K562 (cell line): Measurements from ENCODE around the gene HSPA1B. TPM values are rescaled to one million over a fixed set of nuclear protein-coding genes. Genes with fewer than 3 reads are reported as not detected.

Experiments
- BACH1 ChIP-seq: fragments of 200-800 bp; sonication (Bioruptor generic); IDR thresholded peaks from 2 replicates; pipeline ENCODE4 v1.6.1; 2016; ENCODE audit warnings: missing genetic modification characterization, missing compliant biosample characterization
- BHLHE40 ChIP-seq: IDR thresholded peaks from 2 replicates; pipeline ENCODE4 v1.6.1; 2011; ENCODE audit warnings: low read length, improper control_type of control experiment
- CEBPG ChIP-seq, 3 experiments: fragments of 200-800 bp in 1 of 3; sonication (Bioruptor generic) in 1 of 3; sonication (generic) in 1 of 3; formaldehyde crosslinking in 1 of 3; IDR thresholded peaks in 2 of 3; conservative IDR thresholded peaks in 1 of 3; 2 replicates each; pipeline versions ENCODE4 v1.6.1 to v1.8.0; 2016 to 2022; ENCODE audit warnings: missing compliant biosample characterization in 2 of 3, missing genetic modification characterization in 2 of 3, mild to moderate bottlenecking in 1 of 3, missing genetic modification reagents in 1 of 3
- ESRRA ChIP-seq: fragments of 450-650 bp; IDR thresholded peaks from 2 replicates; pipeline ENCODE4 v1.6.1; 2014; ENCODE audit warnings: low read depth, mild to moderate bottlenecking, moderate library complexity, borderline replicate concordance
- ETV6 ChIP-seq, 3 experiments: fragments of 150-350 bp in 1 of 3; sonication (generic) in 1 of 3; formaldehyde crosslinking in 1 of 3; IDR thresholded peaks; 2 replicates each; pipeline versions ENCODE4 v1.6.1 to v1.8.0; 2014 to 2022; ENCODE audit warnings: borderline replicate concordance in 2 of 3, low read depth in 2 of 3, antibody characterized with exemption in 1 of 3, low read length in 1 of 3, mild to moderate bottlenecking in 1 of 3, missing genetic modification reagents in 1 of 3
- HCFC1 ChIP-seq: IDR thresholded peaks from 2 replicates; pipeline ENCODE4 v1.6.1; 2012; ENCODE audit warnings: low read depth, low read length, improper control_type of control experiment
- HLTF ChIP-seq: fragments of 450-650 bp; IDR thresholded peaks from 2 replicates; pipeline ENCODE4 v1.6.1; 2016
- SMAD4 ChIP-seq: fragments of 250-450 bp; sonication (Bioruptor Pico); conservative IDR thresholded peaks from 2 replicates; pipeline ENCODE4 v1.8.0; 2021; ENCODE audit warnings: inconsistent platforms, mild to moderate bottlenecking, moderate library complexity
- SNRNP70 ChIP-seq: fragments of 200-400 bp; formaldehyde crosslinking; optimal IDR thresholded peaks from 2 replicates; pipeline ENCODE3; 2017; ENCODE audit warnings: low read depth, low read length
- ZNF133 ChIP-seq: fragments of 250-450 bp; sonication (Bioruptor Pico); IDR thresholded peaks from 2 replicates; pipeline ENCODE4 v1.4.0; 2020; ENCODE audit warnings: mild to moderate bottlenecking
- ZNF717 ChIP-seq: fragments of 250-450 bp; sonication (Bioruptor Pico); IDR thresholded peaks from 2 replicates; pipeline ENCODE4 v1.5.0; 2021
- ZNF75A ChIP-seq: fragments of 450-650 bp; formaldehyde crosslinking; IDR thresholded peaks from 2 replicates; pipeline ENCODE4 v1.4.0; 2020; ENCODE audit warnings: mild to moderate bottlenecking
- polyA plus RNA-seq, 8 experiments: library from polyadenylated mRNA; depleted of rRNA in 4 of 8; stranded (reverse) in 5 of 8; unstranded in 3 of 8; fragments of >200 nt; fragmentation: Nextera tagmentation in 2 of 8; fragmentation: Illumina TruSeq in 1 of 8; extraction: Ambion mirVana in 2 of 8; extraction: Trizol in 1 of 8; gene quantifications; 2 replicates each; pipeline versions ENCODE4 v1.2.1 to v1.2.3, GENCODE V29; 2011 to 2014; ENCODE audit warnings: inconsistent platforms in 1 of 8, missing spikeins in 1 of 8
- total RNA-seq, 7 experiments: library from RNA; depleted of rRNA in 6 of 7; stranded (reverse); fragments of >200 nt in 6 of 7; fragmentation: Illumina TruSeq in 2 of 7; extraction: Trizol in 2 of 7; gene quantifications; 2 replicates each; pipeline versions ENCODE4 v1.2.1 to v1.2.3, GENCODE V29; 2011 to 2021; ENCODE audit warnings: low replicate concordance in 1 of 7
- TF ChIP-seq, protein P1 (sequence below): fragments of 450-650 bp; formaldehyde crosslinking; conservative IDR thresholded peaks from 2 replicates; pipeline ENCODE4 v1.4.0; 2022; ENCODE audit warnings: mild to moderate bottlenecking, missing genetic modification characterization
- TF ChIP-seq, protein P2 (sequence below): fragments of 250-450 bp; sonication (Bioruptor Pico); IDR thresholded peaks from 2 replicates; pipeline ENCODE4 v1.5.0; 2021
- TF ChIP-seq, protein P3 (sequence below): fragments of 450-650 bp; formaldehyde crosslinking; IDR thresholded peaks from 2 replicates; pipeline ENCODE4 v1.4.0; 2022; ENCODE audit warnings: missing genetic modification characterization
- TF ChIP-seq, protein P4 (sequence below), 2 experiments: fragments of 450-650 bp in 1 of 2; sonication (generic) in 1 of 2; formaldehyde crosslinking in 1 of 2; IDR thresholded peaks in 1 of 2; conservative IDR thresholded peaks in 1 of 2; 2 replicates each; pipeline versions ENCODE4 v1.6.1 to v1.8.1; 2016 to 2023; ENCODE audit warnings: mild to moderate bottlenecking in 2 of 2, moderate library complexity in 2 of 2, inconsistent platforms in 1 of 2, missing genetic modification reagents in 1 of 2
- TF ChIP-seq, protein P5 (sequence below): sonication (generic); formaldehyde crosslinking; IDR thresholded peaks from 2 replicates; pipeline ENCODE4 v1.8.1; 2022; ENCODE audit warnings: missing genetic modification reagents
- TF ChIP-seq, protein P6 (sequence below): fragments of 450-650 bp; formaldehyde crosslinking; IDR thresholded peaks from 2 replicates; pipeline ENCODE4 v1.4.0; 2020; ENCODE audit warnings: mild to moderate bottlenecking, moderate library complexity

HSPA1B gene
- total and polyA plus RNA-seq, 9 of the 15 experiments (the other 6 are each of a cell fraction or from before 2014, with no cell fraction given) = 0.27 to 227 (median 51.2) TPM

DNA sequence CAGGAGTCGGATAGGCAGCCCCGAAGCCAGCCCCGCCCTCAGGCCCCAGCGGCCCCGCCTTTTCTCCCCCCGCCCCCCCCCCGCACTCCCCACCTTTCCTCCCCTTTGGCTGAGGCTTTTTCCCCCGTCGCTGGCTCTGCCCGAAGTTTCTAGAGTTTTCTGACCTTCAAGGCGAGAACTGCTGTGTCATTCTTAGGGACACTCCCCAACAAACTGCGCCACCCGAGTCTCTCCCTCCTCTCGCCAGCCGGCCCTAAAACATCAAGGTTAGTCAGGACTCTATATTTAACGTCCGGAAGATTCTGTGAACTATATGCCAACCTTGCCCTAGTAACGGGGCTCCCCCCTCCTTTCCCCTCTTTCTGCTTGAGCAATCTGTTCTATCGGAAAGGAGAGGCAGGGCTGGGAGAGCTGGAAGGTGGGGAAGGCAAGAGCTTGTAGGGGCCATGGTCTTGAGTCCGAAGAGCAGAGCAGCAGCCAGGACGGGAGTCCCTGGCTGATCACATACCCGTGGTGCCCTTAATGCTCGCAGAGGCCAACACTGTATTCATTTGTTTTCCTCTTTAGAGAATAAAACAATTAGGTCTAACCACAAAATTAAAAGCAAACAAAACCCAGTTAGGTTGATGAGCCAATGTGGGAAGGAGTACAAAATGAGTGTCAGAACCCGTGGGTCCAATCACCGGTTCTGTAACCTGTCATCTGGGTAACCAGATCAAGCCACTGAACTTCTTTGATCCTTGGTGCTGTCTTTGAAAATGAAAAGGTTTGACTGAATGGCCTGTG lies 5.3 kb upstream of the HSPA1B start (continued):
- TF ChIP-seq, protein P1, sequence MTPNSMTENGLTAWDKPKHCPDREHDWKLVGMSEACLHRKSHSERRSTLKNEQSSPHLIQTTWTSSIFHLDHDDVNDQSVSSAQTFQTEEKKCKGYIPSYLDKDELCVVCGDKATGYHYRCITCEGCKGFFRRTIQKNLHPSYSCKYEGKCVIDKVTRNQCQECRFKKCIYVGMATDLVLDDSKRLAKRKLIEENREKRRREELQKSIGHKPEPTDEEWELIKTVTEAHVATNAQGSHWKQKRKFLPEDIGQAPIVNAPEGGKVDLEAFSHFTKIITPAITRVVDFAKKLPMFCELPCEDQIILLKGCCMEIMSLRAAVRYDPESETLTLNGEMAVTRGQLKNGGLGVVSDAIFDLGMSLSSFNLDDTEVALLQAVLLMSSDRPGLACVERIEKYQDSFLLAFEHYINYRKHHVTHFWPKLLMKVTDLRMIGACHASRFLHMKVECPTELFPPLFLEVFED (CRISPR knock-in tag) = peak; percentile 74; the same call in 1 of the 2 replicates
- TF ChIP-seq, protein P2, sequence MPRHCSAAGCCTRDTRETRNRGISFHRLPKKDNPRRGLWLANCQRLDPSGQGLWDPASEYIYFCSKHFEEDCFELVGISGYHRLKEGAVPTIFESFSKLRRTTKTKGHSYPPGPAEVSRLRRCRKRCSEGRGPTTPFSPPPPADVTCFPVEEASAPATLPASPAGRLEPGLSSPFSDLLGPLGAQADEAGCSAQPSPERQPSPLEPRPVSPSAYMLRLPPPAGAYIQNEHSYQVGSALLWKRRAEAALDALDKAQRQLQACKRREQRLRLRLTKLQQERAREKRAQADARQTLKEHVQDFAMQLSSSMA (CRISPR knock-in tag) = 0 out of 2 replicates have a peak, but pooled peaks have one; percentile 24
- peak; percentile 7; the same call in 1 of the 2 replicates for TF ChIP-seq HCFC1
- TF ChIP-seq ZNF717 (CRISPR knock-in tag) = 0 out of 2 replicates have a peak, but pooled peaks have one; percentile 45
- no peak for TF ChIP-seq HLTF
- TF ChIP-seq SMAD4 (CRISPR knock-in tag) = peak; percentile 70
- peak; percentile 53; the same call in 1 of the 2 replicates for TF ChIP-seq ZNF75A (CRISPR knock-in tag)
- TF ChIP-seq BHLHE40 = no peak
- TF ChIP-seq BACH1 = peak; percentile 99
- TF ChIP-seq, protein P3, sequence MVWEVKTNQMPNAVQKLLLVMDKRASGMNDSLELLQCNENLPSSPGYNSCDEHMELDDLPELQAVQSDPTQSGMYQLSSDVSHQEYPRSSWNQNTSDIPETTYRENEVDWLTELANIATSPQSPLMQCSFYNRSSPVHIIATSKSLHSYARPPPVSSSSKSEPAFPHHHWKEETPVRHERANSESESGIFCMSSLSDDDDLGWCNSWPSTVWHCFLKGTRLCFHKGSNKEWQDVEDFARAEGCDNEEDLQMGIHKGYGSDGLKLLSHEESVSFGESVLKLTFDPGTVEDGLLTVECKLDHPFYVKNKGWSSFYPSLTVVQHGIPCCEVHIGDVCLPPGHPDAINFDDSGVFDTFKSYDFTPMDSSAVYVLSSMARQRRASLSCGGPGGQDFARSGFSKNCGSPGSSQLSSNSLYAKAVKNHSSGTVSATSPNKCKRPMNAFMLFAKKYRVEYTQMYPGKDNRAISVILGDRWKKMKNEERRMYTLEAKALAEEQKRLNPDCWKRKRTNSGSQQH (CRISPR knock-in tag) = peak; percentile 83; the same call in 1 of the 2 replicates
- TF ChIP-seq, protein P4, sequence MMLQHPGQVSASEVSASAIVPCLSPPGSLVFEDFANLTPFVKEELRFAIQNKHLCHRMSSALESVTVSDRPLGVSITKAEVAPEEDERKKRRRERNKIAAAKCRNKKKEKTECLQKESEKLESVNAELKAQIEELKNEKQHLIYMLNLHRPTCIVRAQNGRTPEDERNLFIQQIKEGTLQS (IDR thresholded peaks at IDR 0.05) = no peak
- TF ChIP-seq, protein P4 (CRISPR knock-in tag; conservative IDR thresholded peaks at IDR 0.05) = peak; percentile 88
- TF ChIP-seq ZNF133 = no peak
- TF ChIP-seq CEBPG (CRISPR knock-in tag; IDR thresholded peaks at IDR 0.05) = peak; percentile 51; the same call in 1 of the 2 replicates
- peak in 1 of 2 experiments; percentile 60; a peak in 2 of 4 replicates for TF ChIP-seq CEBPG (tag; conservative IDR thresholded peaks at IDR 0.05 in 1 of 2, IDR thresholded peaks at IDR 0.05 in 1 of 2)
- no peak for TF ChIP-seq SNRNP70
- TF ChIP-seq ESRRA = no peak
- TF ChIP-seq, protein P5, sequence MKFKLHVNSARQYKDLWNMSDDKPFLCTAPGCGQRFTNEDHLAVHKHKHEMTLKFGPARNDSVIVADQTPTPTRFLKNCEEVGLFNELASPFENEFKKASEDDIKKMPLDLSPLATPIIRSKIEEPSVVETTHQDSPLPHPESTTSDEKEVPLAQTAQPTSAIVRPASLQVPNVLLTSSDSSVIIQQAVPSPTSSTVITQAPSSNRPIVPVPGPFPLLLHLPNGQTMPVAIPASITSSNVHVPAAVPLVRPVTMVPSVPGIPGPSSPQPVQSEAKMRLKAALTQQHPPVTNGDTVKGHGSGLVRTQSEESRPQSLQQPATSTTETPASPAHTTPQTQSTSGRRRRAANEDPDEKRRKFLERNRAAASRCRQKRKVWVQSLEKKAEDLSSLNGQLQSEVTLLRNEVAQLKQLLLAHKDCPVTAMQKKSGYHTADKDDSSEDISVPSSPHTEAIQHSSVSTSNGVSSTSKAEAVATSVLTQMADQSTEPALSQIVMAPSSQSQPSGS (CRISPR knock-in tag) = no peak
- TF ChIP-seq, protein P6, sequence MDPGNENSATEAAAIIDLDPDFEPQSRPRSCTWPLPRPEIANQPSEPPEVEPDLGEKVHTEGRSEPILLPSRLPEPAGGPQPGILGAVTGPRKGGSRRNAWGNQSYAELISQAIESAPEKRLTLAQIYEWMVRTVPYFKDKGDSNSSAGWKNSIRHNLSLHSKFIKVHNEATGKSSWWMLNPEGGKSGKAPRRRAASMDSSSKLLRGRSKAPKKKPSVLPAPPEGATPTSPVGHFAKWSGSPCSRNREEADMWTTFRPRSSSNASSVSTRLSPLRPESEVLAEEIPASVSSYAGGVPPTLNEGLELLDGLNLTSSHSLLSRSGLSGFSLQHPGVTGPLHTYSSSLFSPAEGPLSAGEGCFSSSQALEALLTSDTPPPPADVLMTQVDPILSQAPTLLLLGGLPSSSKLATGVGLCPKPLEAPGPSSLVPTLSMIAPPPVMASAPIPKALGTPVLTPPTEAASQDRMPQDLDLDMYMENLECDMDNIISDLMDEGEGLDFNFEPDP = 0 out of 2 replicates have a peak, but pooled peaks have one; percentile 47
- TF ChIP-seq ETV6 (IDR thresholded peaks at IDR 0.05; ENCODE audit: borderline replicate concordance in 1 of 2, low read depth in 2 of 2, low read length in 1 of 2) = peak in 1 of 2 experiments; percentile 23; a peak in 1 of 4 replicates
- no peak for TF ChIP-seq ETV6 (CRISPR knock-in tag; IDR thresholded peaks at IDR 0.05; ENCODE audit: borderline replicate concordance)
